Adrenal gland (tissue), 12 donors: ENCODE data around the gene HIVEP3. TPM values are rescaled to one million over a fixed set of nuclear protein-coding genes. Genes with fewer than 3 reads are reported as not detected.

Experiments used
- DNase-seq, 7 donors: peaks; one replicate each; pipeline ENCODE4 v3.0.0-alpha.2; 2019 to 2020
- H3K27ac ChIP-seq, 5 donors: fragments of 200-600 bp; sonication (generic) in 4 of 5; 1 replicate in 3 of 5; 2 replicates in 2 of 5; pipeline versions ENCODE4 v1.5.1 to v1.8.0; 2016 to 2020; ENCODE audit warnings: mild to moderate bottlenecking in 1 of 5
- H3K27me3 ChIP-seq: fragments of 200-600 bp; 2 replicates; pipeline ENCODE4 v1.8.0; 2021
- H3K36me3 ChIP-seq, 2 donors: fragments of 200-600 bp; replicated peaks in 1 of 2; 1 replicate in 1 of 2; 2 replicates in 1 of 2; pipeline versions ENCODE4 v1.5.1 to v1.8.0; 2018 to 2022
- H3K4me1 ChIP-seq, 2 donors: fragments of 200-600 bp; replicated peaks in 1 of 2; 1 replicate in 1 of 2; 2 replicates in 1 of 2; pipeline versions ENCODE4 v1.5.1 to v1.8.0; 2018 to 2021
- H3K4me3 ChIP-seq, 4 donors: fragments of 200-600 bp; sonication (generic) in 3 of 4; one replicate each; pipeline ENCODE4 v1.5.1; 2016 to 2018
- H3K9me3 ChIP-seq, 3 donors: fragments of 200-600 bp; sonication (generic) in 1 of 3; replicated peaks in 1 of 3; 1 replicate in 2 of 3; 2 replicates in 1 of 3; pipeline versions ENCODE4 v1.5.1 to v1.8.0; 2016 to 2021
- POLR2A ChIP-seq, 2 donors: fragments of 450-650 bp; IDR thresholded peaks; one replicate each; pipeline ENCODE4 v1.6.1; 2017; ENCODE audit warnings: antibody characterized with exemption in 2 of 2, mild to moderate bottlenecking in 2 of 2, moderate library complexity in 1 of 2
- WGBS, 4 donors: extraction: QIAGEN DNeasy Blood & Tissue Kit in 2 of 4; methylation state at CpG; one replicate each; pipeline versions ENCODE4 v1.1.5 to v1.1.7; 2013 to 2017; 5-methylcytosine and 5-hydroxymethylcytosine counted together
- intact Hi-C, 2 donors: fragments of 100-400 bp; cut with DNase I; formaldehyde crosslinking; loops; one replicate each; pipeline versions ENCODE4 v1.14.1 to v1.15.0; 2022 to 2023
- polyA plus RNA-seq, 3 donors: library from polyadenylated mRNA; stranded (reverse); fragments of 200-250 nt in 2 of 3; fragments of 350-450 nt in 1 of 3; fragmentation: Illumina TruSeq in 1 of 3; extraction: RNeasy Lipid Tissue Mini Kit (QIAGEN cat#74804) in 1 of 3; gene quantifications; one replicate each; pipeline ENCODE4 v1.2.3, GENCODE V29; 2013 to 2014
- total RNA-seq, 9 donors: library from RNA; depleted of rRNA in 4 of 9; stranded (reverse); fragments of >200 nt in 4 of 9; fragments of 120-200 nt in 1 of 9; fragmentation: NEBNext Ultra II Directional in 1 of 9; extraction: Animal tissue kit (Norgen Biotek cat#: 25700) in 1 of 9; gene quantifications; one replicate each; pipeline versions ENCODE4 v1.1.0 to v1.2.4, GENCODE V29; 2013 to 2023
- TF ChIP-seq, protein P1 (sequence below), 6 experiments: fragments of 450-650 bp in 4 of 6; fragments of 200-600 bp in 2 of 6; sonication (generic) in 1 of 6; IDR thresholded peaks; 1 replicate in 5 of 6; 2 replicates in 1 of 6; pipeline versions ENCODE4 v1.5.1 to v1.8.0; 2016 to 2021; ENCODE audit warnings: antibody characterized with exemption in 6 of 6, mild to moderate bottlenecking in 2 of 6, moderate library complexity in 1 of 6
- donor health status: healthy with polysubstance abuse.
- donor health status: Bipolar disorder and iron deficiency.
- donor health status: DM: yes; HTN: yes; CAD: no.
- donor health status: DM: no; HTN: no; CAD: no.
- donor health status: DM: no; HTN: no; CAD: no.
- donor health status: DM: yes; HTN: yes; CAD: no.

Gene HIVEP3
- total and polyA plus RNA-seq, 12 donors = 3.2 to 7.7 (median 7.0) TPM

DNA sequence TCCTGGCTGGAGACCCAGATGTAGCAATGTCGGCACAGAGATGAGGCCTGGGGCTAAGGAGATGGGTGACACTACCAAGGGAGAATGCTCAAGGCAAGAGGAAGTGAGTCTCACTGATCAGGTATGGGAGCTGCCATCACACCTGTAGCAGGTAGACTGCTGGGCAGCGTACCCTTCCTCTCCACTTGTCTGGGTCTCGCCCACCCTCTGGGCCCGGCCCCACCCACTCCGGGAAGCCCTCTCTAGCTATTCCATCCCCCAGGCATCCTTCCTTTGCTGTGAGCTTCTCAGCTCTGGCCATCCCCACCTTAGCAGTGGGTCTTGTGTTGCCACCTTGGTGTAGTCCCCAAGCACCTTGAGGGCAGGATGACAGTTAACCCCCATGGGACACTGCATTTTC lies 346.5 kb downstream of the HIVEP3 start:
- no peaks in the 10 kb centered on the region for H3K27me3 ChIP-seq
- no peak for TF ChIP-seq POLR2A (IDR thresholded peaks at IDR 0.05)
- TF ChIP-seq, protein P1, sequence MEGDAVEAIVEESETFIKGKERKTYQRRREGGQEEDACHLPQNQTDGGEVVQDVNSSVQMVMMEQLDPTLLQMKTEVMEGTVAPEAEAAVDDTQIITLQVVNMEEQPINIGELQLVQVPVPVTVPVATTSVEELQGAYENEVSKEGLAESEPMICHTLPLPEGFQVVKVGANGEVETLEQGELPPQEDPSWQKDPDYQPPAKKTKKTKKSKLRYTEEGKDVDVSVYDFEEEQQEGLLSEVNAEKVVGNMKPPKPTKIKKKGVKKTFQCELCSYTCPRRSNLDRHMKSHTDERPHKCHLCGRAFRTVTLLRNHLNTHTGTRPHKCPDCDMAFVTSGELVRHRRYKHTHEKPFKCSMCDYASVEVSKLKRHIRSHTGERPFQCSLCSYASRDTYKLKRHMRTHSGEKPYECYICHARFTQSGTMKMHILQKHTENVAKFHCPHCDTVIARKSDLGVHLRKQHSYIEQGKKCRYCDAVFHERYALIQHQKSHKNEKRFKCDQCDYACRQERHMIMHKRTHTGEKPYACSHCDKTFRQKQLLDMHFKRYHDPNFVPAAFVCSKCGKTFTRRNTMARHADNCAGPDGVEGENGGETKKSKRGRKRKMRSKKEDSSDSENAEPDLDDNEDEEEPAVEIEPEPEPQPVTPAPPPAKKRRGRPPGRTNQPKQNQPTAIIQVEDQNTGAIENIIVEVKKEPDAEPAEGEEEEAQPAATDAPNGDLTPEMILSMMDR (IDR thresholded peaks at IDR 0.05) = no peak
- DNase-seq = no peak
- 86 to 97% (median 95%) methylated on average over 5 of the region's 5 CpGs for WGBS, 4 donors
- peaks cover 0 to 4% of the 10 kb centered on the region in 2 donors for H3K4me1 ChIP-seq
- H3K9me3 ChIP-seq = no peaks in the 10 kb centered on the region
- no peaks in the 10 kb centered on the region for H3K36me3 ChIP-seq
- no peak overlapping the region for H3K27ac ChIP-seq
- H3K4me3 ChIP-seq = no peak overlapping the region
- intact Hi-C loops = loop anchor here (10.0 kb wide), 3 partner anchors 223 to 473 kb away; no protein-coding TSS in a partner anchor

DNA sequence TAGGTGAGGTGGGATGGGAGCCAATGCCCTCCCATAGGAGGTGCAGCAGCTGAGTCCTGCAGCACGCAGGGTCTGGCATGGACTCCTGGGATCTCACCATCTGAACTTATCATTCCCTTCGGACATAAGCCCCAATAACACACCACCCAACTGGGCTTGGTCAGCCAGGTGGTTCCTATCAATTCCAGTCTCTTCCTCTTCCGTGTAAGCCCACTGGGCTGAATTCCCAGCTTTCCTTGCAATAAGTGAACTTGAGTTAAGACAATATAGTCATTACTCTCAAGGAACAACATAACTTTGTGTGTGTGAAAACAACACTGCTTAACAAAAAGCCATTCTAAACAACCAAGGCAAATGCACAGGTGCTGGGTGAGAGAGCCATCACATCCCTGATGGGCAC lies 347.7 kb downstream of the HIVEP3 start:
- no peak for DNase-seq

DNA sequence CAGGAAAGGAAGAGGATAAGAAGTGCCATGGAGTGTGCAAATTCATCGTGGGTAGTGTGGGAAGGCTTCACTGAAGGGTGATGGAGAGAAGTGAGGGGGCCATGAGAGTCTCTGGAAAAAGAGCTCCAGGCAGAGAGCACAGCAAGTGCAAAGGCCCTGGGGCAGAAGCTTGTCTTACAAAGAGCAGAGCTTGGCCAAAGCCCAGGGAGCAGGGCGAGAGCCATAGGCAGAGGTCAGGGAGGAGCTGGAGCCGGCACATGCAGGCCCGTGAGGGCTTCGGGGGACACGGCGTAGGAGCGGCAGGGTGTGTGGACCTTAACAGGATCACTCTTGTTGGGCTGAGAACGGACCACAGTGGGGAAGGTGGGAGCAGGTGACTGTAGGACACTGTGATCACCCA lies 350.5 kb downstream of the HIVEP3 start:
- 92 to 97% (median 96%) methylated on average over 9 of the region's 9 CpGs for WGBS, 4 donors
- H3K4me1 ChIP-seq = no peaks in the 10 kb centered on the region
- TF ChIP-seq POLR2A (IDR thresholded peaks at IDR 0.05) = no peak
- TF ChIP-seq, protein P1 (IDR thresholded peaks at IDR 0.05) = no peak
- H3K27ac ChIP-seq = no peak overlapping the region
- H3K9me3 ChIP-seq = no peaks in the 10 kb centered on the region
- H3K27me3 ChIP-seq = no peaks in the 10 kb centered on the region
- intact Hi-C loops = no loop called here
- DNase-seq = peak in 1 of 7 donors; percentile 20
- H3K4me3 ChIP-seq = no peak overlapping the region
- H3K36me3 ChIP-seq = no peaks in the 10 kb centered on the region

More for the DNA sequence above, 347.7 kb downstream of the HIVEP3 start:
- H3K4me3 ChIP-seq = no peak overlapping the region
- no peaks in the 10 kb centered on the region for H3K36me3 ChIP-seq
- no peak overlapping the region for H3K27ac ChIP-seq
- intact Hi-C loops = loop anchor here (10.0 kb wide), 3 partner anchors 224 to 474 kb away; no protein-coding TSS in a partner anchor
- peaks cover 0 to 4% of the 10 kb centered on the region in 2 donors for H3K4me1 ChIP-seq
- no peaks in the 10 kb centered on the region for H3K27me3 ChIP-seq
- WGBS, 4 donors = 66 to 92% (median 74%) methylated on average over 2 to 3 of the region's 3 CpGs
- no peaks in the 10 kb centered on the region for H3K9me3 ChIP-seq
- TF ChIP-seq POLR2A (IDR thresholded peaks at IDR 0.05) = no peak
- TF ChIP-seq, protein P1 (IDR thresholded peaks at IDR 0.05) = no peak

DNA sequence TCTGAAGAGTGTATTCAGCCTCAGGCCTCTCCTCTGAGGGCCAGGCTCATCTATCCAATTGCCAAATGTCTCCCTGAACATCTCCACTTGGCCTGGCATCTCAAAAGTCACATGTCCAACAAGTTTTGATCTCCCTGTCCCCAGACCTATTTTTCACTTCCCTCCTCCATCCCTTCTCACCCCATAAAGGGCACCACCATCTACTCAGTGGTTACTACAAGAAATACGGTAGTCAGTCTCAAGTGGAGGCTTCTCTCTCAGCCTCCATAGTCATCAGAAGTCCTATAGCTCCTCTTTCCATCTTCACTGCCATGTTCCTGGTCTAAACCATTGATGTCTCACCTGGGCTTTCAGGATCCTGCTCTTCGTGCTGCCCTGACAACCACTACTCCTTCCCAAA lies 351.8 kb downstream of the HIVEP3 start:
- Histone ChIP-seq H3K27ac (no peak overlapping the region), H3K4me3 (no peak overlapping the region), H3K27me3 (no peaks in the 10 kb centered on the region), H3K9me3 (no peaks in the 10 kb centered on the region), H3K4me1 (no peaks in the 10 kb centered on the region), H3K36me3 (no peaks in the 10 kb centered on the region)
- intact Hi-C loops = no loop called here
- peak in 1 of 7 donors; percentile 18 for DNase-seq
- WGBS, 4 donors = 92 to 100% (median 97%) methylated on average over 2 of the region's 2 CpGs
- no peak for TF ChIP-seq POLR2A (IDR thresholded peaks at IDR 0.05)
- TF ChIP-seq, protein P1 (IDR thresholded peaks at IDR 0.05) = no peak
